Lower leg skin (tissue), 3 donors: Measurements from ENCODE around the gene TMEM63A.

Experiments used
- CTCF ChIP-seq, 3 donors: fragments of 450-650 bp; IDR thresholded peaks; one replicate each; pipeline ENCODE4 v1.5.1; 2016; ENCODE audit warnings: antibody characterized with exemption in 3 of 3, mild to moderate bottlenecking in 3 of 3, moderate library complexity in 2 of 3
- POLR2A ChIP-seq, 2 donors: fragments of 450-650 bp; IDR thresholded peaks; one replicate each; pipeline ENCODE4 v1.6.1; 2016 to 2017; ENCODE audit warnings: antibody characterized with exemption in 2 of 2, mild to moderate bottlenecking in 1 of 2, moderate library complexity in 1 of 2

- TF ChIP-seq CTCF (IDR thresholded peaks at IDR 0.05) (no peak), POLR2A (IDR thresholded peaks at IDR 0.05) (no peak)
Observed at GRCh38 chr1:225897595-225898514, 15.7 kb upstream of the TMEM63A start.
